HG03097 (cell line): ENCODE data around the gene GNAS.

ENCODE experiments used
- ATAC-seq: cut with Tn5 transposase; IDR thresholded peaks from one replicate; pipeline ENCODE4 v1.9.1; 2021; ENCODE audit not compliant: unreplicated experiment, low FRiP score

Gene GNAS

DNA sequence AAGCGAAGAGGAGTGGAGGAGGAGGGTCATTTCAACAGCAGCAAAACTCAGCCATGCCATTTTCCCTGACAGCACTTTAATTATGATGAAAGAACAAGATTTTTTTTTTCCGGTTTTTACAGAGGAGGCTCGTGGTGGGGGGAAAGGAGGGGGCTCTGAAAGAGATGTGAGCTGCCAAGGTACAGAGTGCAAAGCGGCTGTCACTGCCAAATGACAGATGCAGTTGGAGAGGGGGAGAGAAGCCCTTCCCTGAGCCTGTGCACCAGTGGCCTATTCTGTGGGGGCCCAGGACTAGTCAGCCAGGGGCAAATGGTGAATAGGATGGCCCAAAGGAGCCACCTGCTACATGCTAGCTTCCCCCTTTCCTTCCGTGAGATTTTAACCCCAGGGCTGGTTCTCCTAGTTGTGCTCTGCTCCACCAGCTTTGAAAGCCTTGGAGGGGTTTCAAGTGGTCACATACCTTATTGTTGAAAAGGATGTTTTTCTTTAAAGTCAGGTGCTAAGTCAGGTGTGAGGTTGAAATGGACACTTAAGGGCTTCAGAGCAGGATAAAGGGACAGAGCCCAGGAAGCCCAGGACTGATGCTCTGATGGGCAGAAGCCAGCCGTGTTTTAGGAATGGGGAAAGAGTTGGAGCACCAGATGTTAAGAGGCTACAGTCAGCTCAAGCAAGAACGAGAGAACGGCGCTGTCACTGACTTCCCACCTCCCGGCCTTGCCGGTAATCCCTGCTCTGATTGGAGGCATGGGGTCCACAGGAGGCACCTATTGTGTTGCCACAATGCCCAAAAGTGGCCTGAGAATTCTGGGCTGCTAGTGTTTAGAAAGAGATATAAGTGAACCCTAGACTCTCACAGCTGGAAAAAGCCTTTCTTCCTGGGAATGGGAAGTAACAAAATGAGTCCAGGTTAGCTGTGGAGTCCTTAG lies 24.8 kb downstream of the GNAS start:
- no peak for ATAC-seq

- no peak for ATAC-seq
These were observed 25.5 kb downstream of the GNAS start for GRCh38 chr20:58877976-58878360.

DNA sequence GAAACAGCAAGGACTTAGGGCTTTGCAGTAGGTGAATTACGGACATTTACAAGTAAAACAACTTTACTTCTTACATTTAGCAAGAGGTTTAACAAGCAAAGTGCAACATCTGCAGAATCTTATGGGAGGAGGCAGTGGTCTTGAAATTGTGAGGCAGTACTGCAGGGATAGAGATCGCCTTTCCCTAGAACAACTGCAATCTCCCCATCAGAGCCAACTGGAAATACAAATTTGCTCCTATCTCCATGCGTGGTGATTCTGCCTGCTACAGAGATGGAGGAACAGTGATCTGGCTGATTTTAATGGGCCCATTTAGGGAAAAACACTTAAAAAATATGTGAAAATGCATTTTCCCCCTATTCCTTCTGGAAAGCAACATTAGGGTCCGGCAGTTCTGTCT lies 25.9 kb downstream of the GNAS start:
- no peak for ATAC-seq

DNA sequence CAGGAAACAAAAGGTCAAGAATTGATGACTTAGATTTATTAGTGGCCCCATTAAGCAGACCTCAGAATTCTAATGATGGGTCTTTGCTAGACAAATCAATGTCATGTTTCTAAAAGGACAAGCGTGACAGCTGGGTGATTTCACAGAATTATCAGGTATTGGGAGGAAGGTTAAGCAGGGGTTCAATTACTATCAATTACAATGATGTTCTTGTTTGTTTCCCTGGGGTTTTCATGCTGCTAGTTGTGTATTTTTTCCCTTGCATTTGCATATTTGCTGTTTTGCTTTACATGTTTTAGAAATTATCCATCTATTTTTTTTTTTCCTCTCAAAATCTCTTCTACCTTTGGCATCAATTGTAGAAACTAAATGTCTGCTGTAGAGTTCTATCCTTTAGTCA lies 27.9 kb downstream of the GNAS start:
- no peak for ATAC-seq

DNA sequence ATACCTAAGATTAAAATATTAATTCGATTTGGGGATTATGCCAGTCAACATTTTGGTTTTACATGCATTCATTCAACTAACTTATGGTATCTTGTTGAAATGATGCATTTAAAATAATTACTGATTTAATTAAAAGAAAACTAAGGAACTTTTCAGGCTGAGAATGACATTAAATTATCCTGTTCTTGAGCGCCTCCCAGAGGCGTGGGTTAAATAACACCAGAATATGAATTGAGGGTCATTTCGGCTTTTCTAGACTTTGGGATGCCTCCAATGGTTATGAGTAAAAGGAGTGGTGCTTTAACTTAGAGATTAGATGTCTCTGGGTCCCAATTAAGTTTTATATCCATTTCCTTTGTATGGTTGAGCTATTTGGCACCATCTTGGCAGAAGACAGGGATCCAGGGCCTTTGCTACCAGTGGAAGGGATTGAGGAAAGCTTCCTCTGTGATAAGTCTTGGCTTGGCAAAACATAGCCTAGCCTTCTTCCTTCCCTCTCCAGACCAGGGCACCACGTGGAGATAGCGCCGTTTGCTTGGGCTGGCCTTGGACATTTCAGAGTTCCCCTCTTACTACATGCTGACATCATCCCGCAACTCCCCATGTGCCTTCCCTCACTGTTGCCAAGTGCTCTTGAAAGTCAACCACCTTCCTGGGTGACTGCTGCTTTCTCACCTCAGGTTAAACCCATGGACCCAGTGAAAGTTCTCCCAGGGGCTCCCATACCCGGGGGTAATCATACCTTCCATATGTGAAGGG lies 28.7 kb downstream of the GNAS start:
- ATAC-seq = no peak

GRCh38 chr20:58882704-58883089 lies 30.2 kb downstream of the GNAS start:
- no peak for ATAC-seq

DNA sequence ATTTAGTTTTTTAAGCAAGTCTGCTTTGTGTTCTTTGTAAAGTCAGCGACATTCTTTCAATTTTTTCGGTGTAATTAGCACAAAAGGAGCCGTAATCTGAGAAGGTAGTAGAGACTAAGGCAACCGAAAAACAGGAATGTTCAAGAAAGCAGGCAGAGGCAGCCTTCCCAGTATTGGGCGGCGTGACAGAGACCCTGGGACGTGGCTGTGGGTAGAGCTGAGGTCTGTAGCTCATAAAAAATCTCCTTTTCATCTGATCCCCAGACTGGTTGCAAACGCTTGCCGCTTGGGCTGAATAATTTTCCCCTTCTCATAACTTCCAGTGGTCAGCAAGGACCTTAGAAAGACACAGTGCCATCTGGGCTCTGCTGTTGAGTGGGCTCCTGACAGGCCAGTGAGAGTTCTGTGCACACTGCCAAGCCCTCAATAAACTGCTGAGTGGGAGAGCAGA lies 30.8 kb downstream of the GNAS start:
- no peak for ATAC-seq

DNA sequence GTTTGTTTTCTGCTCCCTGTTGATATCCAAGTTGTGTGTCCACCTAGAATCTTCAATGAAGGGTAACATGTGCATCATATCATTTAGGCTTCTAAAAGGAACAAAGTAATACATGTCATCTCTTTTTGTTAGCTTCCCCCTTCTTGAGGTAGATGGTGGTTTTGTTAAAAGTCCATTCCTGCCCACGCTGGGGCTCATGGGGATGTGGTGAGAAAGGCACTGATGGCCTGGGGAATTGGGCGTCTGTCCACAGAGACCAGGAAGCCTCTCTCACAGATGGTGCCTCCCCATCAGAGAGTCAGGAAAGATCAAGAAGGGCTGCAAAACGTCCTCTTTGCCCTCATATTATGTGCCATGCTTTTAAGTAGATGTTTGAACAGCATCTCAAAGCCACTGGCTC lies 32.5 kb downstream of the GNAS start:
- no peak for ATAC-seq

DNA sequence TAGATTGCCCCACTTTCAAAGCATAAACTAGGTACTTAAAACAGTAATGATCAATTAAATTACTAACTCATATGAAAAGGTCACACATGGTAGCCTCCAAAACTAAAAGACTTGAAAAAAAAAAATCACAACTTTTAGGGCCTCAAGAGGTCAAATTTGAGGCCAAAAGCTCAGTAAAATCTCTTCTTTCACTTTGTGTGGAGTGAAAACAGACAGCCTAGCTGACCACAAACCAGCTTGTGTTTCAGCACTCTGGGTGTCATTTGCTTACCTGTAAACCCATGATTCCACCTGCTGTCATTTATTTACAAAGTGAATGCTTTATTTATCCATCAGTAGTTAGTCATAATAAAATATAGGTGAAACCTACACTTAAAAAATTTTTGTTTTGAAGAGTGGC lies 34.0 kb downstream of the GNAS start:
- ATAC-seq = no peak

GRCh38 chr20:58888103-58888502 lies 35.6 kb downstream of the GNAS start:
- ATAC-seq = no peak

DNA sequence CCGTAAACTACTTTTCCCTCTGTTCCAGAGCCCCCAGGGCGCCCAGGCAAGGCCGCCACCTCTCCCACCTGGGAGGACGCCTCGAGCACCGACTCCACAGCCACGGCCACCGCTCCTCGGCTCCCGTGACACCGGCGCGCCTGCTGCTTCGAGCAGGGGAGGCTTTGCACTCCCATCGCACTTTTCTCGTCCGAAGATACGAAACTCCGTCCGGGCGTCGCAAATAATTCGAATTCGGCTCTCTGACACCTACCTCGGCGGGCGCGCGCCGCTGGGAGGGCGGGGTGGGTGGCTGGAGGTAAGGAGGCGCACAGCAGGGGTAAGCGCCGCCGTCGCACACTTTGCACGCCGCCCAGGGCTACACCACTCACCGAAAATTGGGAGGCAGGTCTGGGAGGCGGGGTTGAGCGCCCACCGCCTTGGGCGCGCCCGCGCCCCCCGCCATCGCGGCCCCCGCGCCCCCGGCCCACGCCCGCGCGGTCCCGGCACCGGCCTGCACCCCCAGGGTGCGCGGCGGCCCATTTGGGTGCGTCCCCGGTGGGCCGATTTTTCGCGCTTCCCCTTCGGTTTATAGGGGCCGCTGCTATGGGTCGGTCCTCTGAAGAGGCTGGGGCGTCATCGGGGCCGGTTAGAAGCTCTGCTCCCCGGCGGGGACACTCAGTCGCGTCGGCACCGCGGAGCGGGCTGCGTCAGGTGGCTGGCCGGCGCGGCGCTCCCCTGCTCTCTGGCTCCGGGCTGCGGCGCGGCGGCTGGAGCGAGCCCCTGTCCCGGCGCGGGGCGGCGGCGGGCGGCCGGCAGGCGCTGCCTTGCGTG lies 36.2 kb downstream of the GNAS start:
- peak; percentile 33 for ATAC-seq

DNA sequence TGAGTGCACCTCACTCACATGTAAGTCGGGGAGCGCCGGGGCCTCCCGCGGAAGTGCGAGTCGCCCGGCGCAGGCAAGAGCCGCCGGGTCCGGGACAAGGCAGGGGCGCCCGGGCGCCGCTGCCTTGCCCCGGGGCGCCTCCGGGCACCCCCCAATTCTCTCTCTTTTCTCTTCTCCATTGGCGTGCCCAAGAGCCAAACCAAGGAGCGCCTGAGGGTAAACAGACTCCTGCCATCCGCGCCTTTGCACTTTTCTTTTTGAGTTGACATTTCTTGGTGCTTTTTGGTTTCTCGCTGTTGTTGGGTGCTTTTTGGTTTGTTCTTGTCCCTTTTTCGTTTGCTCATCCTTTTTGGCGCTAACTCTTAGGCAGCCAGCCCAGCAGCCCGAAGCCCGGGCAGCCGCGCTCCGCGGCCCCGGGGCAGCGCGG lies 36.8 kb downstream of the GNAS start:
- no peak for ATAC-seq

DNA sequence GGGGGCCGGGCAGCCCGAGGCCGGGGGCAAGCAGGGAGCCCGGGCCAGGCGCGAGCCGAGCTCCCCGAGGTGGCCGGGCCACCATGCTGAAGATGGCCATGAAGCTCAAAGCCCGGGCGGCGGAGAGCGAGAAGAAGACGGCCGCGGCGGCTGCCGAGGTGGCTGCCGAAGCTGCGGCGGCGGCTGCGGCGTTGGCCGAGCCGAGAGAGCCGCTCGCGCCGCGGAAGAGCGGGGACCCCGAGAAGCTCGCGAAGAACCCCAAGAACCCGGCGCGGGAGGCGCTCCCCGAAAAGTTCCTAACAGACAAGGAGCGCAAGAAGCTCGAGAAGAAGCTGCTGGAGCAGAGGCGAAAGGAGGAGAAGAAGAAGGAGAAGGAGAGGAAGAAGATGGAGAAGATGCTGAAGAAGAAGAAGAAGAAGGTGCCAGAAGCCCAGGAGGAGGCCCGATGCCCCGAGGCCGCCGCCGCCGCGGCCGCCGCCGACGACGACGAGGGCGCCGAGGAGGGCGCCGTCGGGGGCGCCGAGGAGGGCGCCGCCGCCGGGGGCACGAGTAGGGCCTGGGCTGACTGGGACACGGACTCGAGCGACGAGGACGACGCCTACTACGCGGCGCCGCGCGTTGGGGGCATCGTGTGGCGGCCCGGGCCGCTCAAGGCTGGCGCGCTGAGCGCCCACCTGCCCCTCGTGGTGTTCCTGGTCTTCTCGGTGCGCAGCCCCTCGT lies 37.4 kb downstream of the GNAS start:
- no peak for ATAC-seq

GRCh38 chr20:58890518-58891085 lies 38.1 kb downstream of the GNAS start:
- peak; percentile 9 for ATAC-seq

DNA sequence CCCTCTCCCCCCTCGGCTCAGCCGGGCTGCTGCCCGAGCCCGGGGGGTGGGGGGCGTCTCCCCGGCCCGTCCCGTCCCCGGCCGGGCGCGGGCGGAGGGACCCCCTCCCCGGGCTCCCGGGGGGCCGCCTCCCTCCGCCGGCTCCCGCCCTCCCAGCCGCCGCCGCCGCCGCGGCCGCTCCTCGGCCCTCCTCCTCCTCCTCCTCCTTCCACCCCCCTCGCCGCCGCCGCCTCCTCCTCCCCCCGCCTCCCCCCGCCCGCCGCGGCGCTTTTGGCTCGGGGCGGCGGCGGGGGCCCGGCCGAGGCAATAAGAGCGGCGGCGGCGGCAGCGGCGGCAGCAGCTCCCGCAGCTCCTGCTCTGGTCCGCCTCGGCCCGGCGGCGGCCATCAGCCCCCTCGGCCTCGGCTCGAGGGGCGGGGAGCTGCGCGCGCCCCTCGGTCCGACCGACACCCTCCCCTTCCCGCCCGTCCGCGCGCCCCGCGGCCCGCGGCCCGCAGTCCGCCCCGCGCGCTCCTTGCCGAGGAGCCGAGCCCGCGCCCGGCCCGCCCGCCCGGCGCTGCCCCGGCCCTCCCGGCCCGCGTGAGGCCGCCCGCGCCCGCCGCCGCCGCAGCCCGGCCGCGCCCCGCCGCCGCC lies 38.7 kb downstream of the GNAS start:
- peak; percentile 24 for ATAC-seq

- peak; percentile 1 for ATAC-seq
These were observed 39.2 kb downstream of the GNAS start for GRCh38 chr20:58891718-58892140.

GRCh38 chr20:58892141-58892931 lies 39.8 kb downstream of the GNAS start:
- no peak for ATAC-seq

GRCh38 chr20:58892932-58893224 lies 40.4 kb downstream of the GNAS start:
- no peak for ATAC-seq
